ENCODE results near the gene CCDC152.

GRCh38 chr5:42813533-42813932 is 56.9 kb downstream of the CCDC152 start:
- TF ChIP-seq CTCF (IDR thresholded peaks at IDR 0.05; ENCODE audit: low read length) (no peak), EZH2 (IDR thresholded peaks at IDR 0.05; ENCODE audit: borderline replicate concordance, low read length) (no peak)
